GM19438 (cell line): ENCODE results near the gene FAM228B.
A peak's percentile ranks its signal among the peaks of the same experiment; 100 is the strongest.
"Not testable (repeated sequence)": the region's sequence is repeated elsewhere in the genome, so short reads cannot be mapped to it uniquely, and the experiment has no call there.

Experiments used
- ATAC-seq: cut with Tn5 transposase; IDR thresholded peaks from one replicate; pipeline ENCODE4 v1.9.1; 2021; ENCODE audit warnings: low read depth; ENCODE audit not compliant: unreplicated experiment

Gene FAM228B

DNA sequence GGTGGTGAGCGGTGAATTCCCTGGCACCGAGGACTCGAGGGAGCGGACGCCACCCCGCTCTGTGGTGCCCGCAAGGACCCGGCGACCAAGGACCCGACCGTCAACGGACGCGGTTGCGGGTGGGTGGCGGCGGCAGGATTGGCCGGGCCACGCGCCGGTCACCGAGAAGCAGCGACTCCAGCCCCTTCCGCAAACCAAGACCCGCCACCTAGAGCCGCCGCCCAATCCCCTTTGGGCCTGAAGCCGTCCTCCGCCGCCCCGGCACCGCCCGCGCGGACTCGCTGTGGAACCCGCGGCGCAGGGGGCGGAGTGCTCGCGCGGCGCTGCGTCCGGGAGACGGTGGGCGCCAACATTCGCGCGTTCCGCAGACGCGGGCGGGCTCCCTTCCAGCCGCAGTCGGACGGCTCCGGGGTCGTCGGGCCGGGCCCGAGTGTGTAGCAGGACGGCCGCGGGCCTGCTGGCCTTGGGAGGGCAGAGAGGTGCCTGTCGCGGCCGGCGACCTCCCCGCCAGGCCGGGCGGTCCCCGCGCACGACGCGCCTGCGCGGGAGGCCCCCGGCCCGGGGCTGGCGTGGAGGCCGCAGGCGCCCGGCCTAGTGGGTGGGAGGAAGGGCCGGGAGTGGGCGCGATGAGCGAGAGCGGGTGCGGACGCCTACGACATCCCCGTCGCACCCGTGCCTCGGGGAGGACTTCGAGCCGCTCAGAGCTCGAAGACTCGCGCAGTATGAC lies at the start of gene FAM228B, which contains the start of gene PFN4:
FAM228B (plus strand) TSS at position 275 of the 727 bp plus-strand sequence. CDS start 893 bp downstream, outside the sequence.
PFN4 (minus strand) TSS at position 140 of the 727 bp plus-strand sequence. CDS start 799 bp downstream, outside the sequence.
- peak; percentile 90 for ATAC-seq

DNA sequence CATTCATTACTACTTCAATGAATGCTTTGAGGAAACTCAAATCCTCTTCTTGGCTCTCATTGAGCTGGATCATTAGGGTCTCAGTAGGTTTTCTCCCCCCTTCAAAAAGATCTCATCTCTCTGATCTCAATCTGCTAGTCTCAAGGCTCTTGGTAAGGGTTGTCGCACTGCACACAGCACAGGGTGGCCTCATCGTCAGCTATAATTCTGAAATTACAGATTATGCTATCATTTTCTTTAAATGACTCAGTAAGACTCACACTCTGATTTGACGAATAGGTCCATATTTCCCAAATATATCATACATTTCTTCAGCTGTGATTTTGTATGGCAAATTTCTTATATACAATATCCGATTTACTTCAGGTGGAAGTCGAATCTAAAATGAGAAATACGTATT lies 49.5 kb upstream of the FAM228B start:
- ATAC-seq = no peak

DNA sequence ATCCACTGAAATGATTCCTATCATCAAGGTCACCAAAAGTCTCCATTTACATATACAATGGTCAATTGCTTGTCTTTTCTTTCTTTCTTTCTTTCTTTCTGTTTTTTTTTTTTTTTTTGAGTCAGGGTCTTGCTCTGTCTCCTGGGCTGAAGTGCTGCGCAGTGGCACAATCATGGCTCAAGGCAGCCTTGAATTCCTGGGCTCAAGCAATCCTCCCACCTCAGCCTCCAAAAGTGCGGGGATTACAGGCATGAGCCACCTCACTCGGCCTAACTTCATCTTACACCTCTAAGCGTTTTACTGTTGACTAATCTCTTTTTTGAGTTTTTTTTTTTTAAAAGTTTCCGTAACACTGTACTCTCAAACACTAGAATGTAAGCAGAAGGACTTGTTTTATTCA lies 48.0 kb upstream of the FAM228B start:
- no peak for ATAC-seq

DNA sequence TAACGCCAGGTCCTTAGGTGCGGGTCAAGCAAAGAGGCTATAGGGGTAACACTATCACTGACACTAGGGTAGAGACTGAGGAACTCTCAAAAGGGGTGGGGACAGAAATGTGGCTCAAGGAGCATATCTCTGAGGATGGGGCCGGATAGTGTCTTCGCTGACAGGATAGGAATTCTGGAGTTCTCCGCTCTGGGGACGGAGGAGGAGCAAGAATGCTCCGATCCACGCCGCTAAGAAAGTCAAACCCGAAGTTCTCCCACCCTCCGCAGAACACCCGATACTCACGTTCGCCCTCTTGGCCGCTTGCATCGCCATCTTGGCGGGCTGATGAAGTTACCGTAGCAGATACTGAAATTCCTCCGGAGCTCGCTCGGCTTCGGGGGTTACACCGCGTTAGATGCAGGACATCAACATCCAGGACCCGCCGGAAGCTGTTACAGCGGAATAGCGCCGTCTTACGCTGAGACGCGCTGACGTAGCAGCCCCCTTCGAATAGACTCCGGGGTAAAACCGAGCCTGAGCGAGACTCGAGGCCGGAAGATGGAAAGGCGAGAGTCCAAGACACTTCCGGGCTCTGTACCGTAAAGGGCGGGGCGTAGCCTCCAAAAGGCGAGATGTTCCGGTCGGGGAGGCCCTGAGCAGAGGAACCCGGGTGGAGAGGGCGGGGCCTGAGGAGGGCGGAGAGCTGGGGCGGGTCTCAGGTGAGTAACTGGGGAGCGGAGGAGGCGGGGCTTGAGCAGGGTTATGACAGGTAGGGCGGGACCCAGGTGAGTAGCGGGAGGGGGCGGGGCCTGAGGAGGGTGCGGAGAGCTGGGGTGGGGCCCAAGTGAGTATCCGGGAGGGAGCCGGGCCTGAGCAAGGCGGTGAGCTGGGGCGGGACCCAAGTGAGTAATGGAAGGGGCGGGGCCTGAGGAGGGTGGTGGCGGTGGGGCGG lies 47.1 kb upstream of the FAM228B start, which contains the start of gene SF3B6:
SF3B6 (minus strand) TSS at position 412 of the 934 bp plus-strand sequence; CDS start at position 315, 97 bp downstream.
- ATAC-seq = peak; percentile 94

DNA sequence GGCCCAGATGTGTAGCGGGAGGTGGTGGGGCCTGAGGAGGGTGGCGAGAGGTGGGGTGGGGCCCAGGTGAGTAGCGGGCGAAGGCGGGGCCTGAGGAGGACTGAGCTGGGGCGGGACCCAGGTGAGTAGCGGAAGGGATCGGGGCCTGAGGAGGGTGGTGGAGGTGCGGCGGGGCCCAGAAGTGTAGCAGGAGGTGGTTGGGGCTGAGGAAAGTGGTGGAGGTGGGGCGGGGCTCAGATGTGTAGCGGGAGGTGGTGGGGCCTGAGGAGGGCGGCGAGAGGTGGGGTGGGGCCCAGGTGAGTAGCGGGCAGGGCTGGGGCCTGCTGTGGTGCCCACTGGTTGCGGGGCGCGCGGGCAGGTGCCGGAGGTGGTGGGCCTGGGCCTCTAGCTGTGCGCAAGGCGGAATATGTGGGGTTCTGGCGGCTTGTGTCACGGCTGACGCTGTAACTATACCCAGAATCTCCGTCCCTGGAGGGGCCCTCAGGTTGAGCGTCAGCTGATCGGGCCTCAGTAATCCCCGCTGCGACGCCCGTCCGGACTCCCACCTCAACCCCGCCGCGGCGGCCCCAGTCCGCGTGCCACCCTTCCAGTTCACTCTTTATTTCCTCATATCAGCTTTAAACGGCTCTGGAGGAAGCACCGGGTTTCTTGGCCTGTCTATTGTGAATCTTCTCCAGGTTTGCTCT lies 46.3 kb upstream of the FAM228B start:
- peak; percentile 17 for ATAC-seq

DNA sequence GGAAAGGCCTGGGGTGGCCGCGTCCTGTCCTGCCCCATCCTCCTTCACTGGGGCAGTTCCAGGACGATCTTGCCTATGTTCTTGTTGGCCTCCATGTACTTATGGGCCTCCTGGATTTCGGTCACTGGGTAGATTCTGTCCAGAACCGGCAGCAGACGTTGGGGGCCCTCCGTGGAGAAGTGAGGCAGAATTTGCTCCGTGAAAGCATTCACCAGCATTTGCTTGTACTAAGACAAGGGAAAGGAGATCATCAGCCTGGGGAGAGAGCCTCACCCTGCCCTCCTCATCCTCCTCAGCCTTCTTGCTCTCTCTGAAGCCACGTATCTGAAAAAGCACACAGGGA lies 45.8 kb upstream of the FAM228B start:
- ATAC-seq = no peak

DNA sequence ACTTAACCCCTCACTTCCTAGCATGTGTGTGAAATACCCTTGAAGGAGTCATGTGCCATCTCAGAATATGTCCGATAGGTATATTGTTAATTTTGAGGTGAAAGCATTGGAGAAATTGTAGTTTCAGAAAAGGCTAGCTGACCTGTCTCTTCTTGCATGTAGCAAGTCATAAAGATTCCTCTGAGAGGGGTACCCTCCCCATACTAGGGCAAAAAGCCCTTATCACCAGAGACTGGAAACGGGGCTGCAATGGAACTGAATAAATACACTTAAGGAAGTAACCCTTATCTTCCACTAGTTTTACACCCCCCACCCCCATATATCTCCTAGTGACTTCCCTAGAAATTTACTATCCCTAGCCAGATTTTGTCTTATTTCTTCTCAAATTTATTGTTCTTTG lies 45.4 kb upstream of the FAM228B start:
- no peak for ATAC-seq

DNA sequence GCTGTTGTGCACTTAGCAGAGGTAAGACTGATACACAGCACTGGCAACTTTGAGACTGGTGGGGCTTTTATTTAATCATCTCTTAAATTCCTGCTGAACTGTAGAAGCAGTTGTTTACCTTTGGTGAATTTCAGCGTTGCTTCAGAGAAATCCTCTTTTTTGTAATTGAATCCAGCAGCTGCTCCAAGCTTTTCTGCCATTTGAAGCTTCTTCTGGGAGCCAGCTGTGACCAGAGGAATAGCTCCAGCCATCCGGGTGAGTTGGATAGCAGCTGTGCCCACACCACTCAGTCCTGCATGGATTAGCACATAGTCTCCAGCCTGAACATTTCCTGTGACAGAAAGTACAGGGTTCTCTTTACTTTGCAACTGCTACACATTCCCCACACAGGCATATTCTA lies 42.6 kb upstream of the FAM228B start:
- no peak for ATAC-seq

DNA sequence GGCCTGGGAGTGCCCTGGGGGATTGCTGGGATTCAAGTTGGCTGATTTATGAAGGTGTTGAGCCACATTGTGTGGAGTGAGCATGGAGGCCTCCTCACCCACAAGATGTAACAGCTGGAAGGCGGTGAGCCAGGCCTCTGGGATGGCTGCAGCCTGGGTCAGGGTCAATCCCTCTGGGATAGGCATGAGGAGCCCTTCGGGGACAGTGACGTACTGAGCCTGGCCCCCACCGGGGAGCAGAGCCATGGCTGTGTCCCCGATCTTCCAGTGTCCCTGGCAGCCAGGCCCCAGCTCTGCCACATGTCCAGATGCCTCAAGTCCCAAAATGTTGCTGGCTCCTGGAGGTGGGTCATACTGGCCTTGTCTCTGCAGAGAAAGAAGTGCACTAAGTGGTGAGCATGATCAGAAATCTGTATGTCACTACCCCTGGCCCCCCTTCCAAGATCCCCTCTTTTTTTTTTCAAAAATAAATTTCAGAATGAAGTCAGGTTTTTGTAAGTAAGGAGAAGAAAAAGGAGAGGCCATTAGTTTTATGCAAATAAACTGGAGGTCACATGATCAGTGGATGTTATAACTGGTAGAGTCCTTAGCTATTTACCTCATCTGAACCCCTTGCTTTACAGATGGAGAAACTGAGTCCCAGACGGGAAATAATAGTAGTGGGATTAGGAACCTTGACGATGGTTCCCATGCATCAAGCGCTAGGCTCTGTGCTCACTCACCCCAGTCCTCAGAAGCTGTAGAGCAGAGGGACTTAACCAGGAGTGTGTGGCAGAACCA lies 40.3 kb upstream of the FAM228B start:
- ATAC-seq = no peak

DNA sequence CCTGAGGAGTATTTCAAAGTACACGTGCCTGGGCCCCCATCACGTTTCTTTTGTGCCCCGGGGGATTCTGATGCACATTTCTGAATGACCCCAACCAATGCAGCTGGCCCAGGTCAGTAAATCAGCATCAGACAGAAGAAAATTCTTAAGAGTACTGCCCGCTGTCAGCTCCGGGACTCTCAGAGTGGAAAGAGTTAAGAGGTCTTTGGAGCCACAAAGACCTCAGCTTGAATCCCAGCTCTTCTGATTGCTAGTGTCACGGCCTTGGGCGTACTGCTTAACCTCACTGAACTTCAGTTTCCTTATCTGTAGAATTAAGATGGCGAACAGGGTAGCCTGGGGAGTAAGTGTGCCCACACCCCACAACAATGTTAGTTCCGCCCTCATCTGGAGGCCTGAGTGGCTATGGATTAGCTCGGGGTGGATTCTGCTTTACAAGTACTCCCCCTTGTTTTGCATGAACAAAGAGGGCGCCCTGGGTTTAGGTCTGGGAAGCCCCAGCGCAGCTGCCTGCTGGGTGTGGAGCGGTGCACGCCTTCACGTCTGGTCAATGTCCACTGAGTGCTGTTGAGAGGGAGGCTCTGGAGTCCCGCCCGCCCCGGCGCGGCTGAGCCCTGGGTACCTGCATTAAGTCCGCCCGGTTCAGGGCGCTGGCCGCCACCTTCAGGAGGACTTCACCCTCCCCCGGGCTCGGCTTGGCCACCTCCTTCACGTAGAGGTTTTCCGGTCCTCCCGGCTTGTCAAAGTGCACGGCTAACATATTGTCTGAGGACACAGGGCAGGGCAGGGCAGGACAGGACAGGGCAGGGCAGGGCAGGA lies 39.5 kb upstream of the FAM228B start:
- ATAC-seq = peak; percentile 81

DNA sequence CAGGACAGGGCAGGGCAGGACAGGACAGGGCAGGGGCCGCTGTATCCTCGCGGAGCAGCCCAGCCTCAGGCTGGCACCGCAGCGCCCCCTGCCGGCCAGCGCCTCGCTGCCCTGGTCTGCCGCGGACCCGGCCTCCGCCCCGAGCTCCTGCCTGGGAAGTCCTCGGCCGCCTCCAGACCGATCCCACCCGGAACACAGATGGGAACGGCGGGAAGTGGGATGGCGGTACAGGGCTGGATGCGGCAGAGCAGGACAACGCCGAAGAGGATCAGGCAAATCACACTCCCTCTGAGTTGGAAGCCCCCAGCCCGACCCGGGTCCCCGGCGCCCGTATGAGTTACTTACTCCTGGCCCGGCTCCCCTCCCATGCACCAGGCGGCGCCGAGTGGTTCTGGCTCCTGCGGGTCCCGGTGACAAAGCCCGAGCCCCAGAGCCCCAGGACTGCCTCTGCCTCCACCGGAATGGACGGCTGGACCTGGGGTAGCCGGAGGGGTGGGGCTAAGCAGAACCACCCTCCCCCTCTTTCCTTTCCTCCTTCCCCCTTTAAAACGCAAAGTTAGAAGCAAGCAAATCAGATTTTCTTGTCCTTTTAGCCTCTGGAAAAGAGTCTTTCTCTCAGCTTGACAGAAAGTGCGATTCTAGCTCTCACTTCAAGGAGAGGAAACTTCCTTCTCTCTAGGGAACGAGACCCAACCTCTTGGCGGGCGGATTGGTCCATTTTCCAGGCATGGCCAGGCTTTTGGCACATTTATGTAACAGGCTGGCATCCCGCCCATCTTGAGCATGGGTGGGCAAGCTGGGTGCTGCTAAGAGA lies 38.7 kb upstream of the FAM228B start, which contains the start of gene TP53I3:
TP53I3 (minus strand) TSS at position 449 of the 814 bp plus-strand sequence. CDS start 508 bp downstream, outside the sequence.
- peak; percentile 74 for ATAC-seq

DNA sequence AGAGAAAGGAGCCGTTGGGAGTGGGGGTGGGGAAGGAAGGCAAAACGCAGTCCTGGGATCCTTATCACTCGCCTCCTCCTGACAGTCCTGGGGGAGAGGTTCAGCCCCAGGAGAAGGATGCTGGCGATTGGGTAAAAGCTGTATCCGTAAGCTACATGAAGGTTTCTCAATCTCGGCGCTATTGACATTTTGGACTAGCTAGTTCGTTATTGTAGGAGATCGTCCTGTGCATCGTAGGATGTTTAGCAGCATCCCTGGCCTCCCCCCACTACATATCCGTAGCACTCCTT lies 38.1 kb upstream of the FAM228B start:
- no peak for ATAC-seq

DNA sequence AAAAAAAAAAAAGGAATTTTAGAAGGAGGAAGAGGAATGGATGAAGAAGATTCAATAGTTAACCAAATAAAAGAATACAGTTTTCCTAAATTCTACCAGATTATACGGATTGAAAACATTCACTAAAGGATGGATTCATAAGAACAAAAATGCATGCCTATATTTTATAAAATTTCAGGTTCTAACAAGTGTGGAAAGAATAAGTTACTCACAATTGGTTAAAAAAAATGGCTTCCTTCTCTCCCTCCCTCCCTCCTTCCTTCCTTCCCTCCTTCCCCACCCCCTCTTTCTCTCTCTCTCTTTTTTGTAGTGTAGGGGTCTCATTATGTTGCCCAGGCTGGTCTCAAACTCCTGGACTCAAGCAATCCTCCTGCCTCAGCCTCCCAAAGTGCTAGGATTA lies 37.0 kb upstream of the FAM228B start:
- no peak for ATAC-seq

DNA sequence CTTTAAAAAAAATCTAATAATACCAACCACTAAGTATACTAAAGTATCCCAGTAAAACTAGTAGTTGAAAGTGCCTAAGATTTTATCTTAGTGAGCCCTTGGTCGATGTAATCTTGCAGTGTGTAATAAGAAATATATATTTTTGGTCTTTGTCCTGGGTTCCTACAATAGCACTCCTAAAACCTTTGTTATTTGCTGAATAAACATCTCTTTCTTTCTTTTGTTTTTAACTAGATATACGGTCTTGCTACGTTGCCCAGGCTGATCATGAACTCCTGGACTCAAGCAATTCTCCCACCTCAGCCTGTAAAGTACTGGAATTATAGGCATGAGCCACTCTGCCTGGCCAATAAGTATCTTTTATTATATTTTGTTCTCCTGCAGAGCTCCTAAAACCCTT lies 36.2 kb upstream of the FAM228B start:
- ATAC-seq = no peak

DNA sequence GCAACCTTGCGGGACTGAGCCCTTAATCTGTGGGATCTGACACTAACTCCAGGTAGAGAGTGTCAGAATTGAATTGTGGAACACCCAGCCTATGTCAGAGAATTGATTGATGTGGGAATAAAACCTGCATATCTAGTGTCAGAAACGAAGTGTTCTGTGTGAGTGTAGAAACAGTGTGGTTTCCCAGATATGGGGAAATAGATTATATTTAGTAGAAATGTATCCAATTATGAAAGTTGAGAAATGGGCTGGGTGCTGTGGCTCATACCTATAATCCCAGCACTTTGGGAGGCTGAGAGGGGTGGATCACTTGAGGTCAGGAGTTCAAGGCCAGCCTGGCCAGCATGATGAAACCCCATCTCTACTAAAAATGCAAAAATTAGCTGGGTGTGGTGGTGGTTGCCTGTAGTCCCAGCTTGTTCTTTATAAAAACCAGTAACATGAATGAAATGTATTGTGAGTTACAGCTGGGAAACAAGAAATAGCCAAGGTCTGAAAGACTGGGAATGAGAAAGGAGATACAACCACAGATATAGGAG lies 34.4 kb upstream of the FAM228B start:
- ATAC-seq = no peak

DNA sequence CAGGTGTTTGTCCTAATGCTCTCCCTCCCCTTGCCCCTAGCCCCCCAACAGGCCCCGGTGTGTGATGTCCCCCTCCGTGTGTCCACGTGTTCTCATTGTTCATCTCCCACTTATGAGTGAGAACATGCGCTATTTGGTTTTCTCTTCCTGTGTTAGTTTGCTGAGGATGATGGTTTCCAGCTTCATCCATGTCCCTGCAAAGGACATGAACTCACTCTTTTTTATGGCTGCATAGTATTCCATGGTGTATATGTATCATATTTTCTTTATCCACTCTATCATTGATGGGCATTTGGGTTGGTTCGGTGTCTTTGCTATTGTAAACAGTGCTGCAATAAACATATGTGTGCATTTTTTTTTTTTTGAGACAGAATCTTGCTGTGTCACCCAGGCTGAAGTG lies 30.0 kb upstream of the FAM228B start:
- ATAC-seq = not testable (repeated sequence)

DNA sequence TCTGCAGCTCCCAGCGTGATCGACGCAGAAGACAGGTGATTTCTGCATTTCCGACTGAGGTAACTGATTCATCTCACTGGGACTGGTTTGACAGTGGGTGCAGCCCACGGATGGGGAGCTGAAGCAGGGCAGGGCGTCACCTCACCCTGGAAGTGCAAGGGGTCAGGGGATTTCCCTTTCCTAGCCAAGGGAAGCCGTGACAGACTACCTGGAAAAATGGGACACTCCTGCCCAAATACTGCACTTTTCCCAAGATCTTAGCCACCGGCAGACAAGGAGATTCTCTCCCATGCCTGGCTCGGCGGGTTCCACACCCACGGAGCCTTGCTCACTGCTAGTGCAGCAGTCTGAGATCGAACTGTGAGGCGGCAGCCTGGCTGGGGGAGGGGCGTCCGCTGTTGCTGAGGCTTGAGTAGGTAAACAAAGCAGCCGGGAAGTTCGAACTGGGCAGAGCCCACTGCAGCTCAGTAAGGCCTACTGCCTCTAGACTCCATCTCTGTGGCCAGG lies 28.0 kb upstream of the FAM228B start:
- not testable (repeated sequence) for ATAC-seq

DNA sequence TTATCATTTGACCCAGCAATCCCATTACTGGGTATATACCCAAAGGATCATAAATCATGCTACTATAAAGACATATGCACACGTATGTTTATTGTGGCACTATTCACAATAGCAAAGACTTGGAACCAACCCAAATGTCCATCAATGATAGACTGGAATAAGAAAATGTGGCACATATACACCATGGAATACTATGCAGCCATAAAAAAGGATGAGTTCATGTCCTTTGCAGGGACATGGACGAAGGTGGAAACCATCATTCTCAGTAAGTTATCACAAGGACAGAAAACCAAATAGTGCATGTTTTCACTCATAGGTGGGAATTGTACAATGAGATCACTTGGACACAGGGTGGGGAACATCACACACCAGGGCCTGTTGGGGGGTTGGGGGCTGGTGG lies 22.5 kb upstream of the FAM228B start:
- not testable (repeated sequence) for ATAC-seq
